Sciatic nerve (tissue), 2 donors: ENCODE data around the gene DEFB128. TPM values are rescaled to one million over a fixed set of nuclear protein-coding genes. Genes with fewer than 3 reads are reported as not detected.
A peak's percentile ranks its signal among the peaks of the same experiment; 100 is the strongest.
"Not testable (repeated sequence)": the region's sequence is repeated elsewhere in the genome, so short reads cannot be mapped to it uniquely, and the experiment has no call there.

Experiments
- ATAC-seq: fragments of 200-7000 bp; cut with Tn5 transposase; one replicate; pipeline ENCODE4 v1.9.1; 2020; ENCODE audit warnings: mild to moderate bottlenecking, moderate library complexity
- DNase-seq: peaks from one replicate; pipeline ENCODE4 v3.0.0-alpha.2; 2020; ENCODE audit warnings: low spot score
- intact Hi-C: fragments of 100-400 bp; cut with DNase I; formaldehyde crosslinking; loops from one replicate; pipeline ENCODE4 v1.14.2; 2022
- total RNA-seq: library from RNA; stranded (reverse); fragmentation: NEBNext Ultra II Directional; extraction: Animal tissue kit (Norgen Biotek cat#: 25700); gene quantifications from one replicate; pipeline ENCODE4 v1.2.1, GENCODE V29; 2021
- donor health status: DM: no; HTN: no; CAD: no.
- donor health status: DM: no; HTN: no; CAD: no.

The DEFB128 gene
- total RNA-seq, result not detected

DNA sequence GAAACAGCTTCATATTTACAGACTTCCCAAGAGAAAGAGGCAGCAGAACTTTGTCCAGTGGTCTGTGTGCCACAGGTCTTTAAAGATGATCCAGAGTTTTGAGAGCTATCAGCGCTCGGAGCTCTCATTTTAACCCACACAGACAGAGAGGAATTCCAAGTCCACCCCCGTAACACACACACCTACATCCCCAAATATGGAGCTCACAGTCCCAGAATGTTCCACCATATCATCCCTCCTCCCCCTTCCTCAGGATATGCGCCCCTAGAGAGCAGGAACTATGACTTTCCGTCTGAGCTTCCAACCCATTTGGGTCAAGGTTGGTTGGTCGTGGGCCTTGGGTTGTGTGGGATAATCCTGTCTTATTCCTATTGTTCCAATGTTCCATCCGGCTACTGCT is at the start of gene DEFB128:
Gene DEFB128, minus strand, starts transcription at position 101 of the 400 bp plus-strand sequence. Its CDS starts 88 bp downstream, at position 13.
- intact Hi-C loops, result no loop called here
- ATAC-seq, result no peak
- DNase-seq, result no peak

DNA sequence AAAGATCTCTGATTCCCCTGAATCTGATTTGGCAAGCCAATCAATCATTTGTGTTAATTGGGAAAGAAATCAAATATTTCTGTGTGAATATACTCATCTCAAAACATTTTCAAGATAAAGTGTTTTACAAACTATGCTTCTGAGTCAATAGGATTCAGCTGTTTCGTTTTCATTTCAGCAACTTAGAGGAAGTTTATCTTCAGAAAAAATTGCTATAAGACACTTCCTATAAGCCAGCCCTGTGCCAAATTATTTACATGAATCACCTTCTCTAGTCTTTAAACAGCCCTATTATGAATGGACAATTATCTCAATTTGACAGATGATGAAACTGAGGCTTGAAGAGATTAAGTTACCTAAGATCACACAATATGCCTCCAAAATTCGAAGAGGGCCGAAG is 48.4 kb upstream of the DEFB128 start:
- DNase-seq, result no peak
- intact Hi-C loops, result no loop called here
- ATAC-seq, result no peak

DNA sequence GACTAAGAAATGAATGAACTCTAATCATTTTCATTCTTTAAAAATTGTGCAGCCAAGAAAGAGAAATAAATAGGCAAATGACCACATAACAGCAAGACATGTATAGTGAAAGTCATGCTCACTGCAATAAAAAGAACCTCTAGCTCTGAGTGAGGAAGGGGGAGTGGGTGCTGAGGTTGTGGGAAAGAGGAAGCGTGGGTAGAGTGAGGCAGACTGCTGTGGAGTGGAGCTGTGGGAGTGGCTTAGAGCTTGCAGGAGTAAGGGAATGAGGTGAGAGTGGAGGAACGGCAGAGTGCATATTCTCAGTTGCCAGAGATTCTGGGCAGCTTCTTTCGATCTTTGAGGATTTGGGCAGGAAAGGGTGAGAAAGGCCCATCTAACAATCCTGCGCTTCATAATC is 48.0 kb upstream of the DEFB128 start:
- ATAC-seq, result peak; percentile 70
- intact Hi-C loops, result no loop called here
- DNase-seq, result no peak

DNA sequence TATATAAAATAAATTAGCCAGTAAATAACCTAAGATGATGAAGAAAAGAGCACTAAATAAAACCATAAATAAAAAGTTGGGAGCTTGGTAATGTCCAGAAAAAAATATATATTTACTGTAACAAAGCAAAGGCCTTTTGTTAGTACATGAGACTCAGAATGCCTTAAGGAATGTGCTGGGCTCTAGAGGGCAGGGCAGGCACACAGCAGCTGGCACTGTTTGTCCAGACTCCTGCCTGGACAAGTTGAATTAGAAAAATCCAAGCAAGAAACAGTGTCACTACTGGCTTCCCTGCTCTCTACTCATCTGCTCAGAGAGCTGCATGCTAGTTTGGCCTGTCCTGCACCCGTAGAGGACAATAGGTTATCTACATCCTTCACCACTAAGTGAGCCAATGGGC is 46.4 kb upstream of the DEFB128 start:
- DNase-seq, result no peak
- intact Hi-C loops, result no loop called here
- ATAC-seq, result peak; percentile 50

- DNase-seq, result no peak
- ATAC-seq, result no peak
- intact Hi-C loops, result no loop called here
Measured at GRCh38 chr20:227439-228105, 38.1 kb upstream of the DEFB128 start.

DNA sequence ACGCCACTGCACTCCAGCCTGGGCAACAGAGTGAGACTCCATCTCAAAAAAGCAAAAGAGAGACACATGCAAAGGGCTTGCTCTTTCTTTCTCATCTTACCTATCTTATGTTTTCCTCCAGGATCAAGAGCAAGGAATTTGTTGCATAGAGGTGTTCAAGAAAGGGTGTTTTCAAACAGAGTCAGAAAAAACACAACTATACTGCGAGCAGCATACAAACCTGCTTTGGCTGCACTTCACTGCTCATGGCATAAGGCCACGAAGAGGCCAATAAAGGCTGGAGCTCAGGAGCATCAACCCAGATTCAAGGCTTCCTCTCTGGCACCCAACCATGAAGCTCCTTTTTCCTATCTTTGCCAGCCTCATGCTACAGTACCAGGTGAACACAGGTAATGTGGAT is 37.4 kb upstream of the DEFB128 start, which contains the start of gene DEFB129:
Gene DEFB129, plus strand, starts transcription at position 301 of the 400 bp plus-strand sequence. Its CDS starts 31 bp downstream, at position 332.
- ATAC-seq (no peak), DNase-seq (no peak)
- intact Hi-C loops, result no loop called here

- DNase-seq, intact Hi-C loops, ATAC-seq: not testable (repeated sequence)
Measured at GRCh38 chr20:225879-226278, 36.4 kb upstream of the DEFB128 start.

DNA sequence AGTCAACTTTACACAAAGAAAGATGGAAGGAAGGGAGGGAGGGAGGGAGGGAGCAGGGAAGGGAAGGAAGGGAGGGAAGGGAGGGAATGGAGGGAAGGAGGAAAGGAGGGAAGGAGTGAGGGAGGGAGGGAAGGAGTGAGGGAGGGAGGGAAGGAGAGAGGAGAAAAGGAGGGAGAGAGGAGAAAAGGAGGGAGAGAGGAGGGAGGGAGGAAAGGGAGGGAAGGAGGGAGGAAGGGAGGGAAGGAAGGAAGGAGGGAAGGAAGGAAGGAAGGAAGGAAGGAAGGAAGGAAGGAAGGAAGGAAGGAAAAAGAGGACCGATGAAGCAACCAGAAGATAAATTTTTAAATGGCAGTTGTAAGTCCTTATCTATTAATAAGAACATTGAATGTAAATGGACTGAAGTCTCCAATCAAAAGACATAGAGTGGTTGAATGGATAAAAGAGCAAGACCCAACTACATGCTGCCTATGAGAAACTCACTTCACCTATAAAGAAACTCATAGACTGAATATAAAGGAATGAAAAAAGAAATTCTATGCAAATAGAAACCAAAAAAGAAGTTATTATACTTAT is 31.8 kb upstream of the DEFB128 start:
- intact Hi-C loops, result no loop called here
- DNase-seq (no peak), ATAC-seq (no peak)

DNA sequence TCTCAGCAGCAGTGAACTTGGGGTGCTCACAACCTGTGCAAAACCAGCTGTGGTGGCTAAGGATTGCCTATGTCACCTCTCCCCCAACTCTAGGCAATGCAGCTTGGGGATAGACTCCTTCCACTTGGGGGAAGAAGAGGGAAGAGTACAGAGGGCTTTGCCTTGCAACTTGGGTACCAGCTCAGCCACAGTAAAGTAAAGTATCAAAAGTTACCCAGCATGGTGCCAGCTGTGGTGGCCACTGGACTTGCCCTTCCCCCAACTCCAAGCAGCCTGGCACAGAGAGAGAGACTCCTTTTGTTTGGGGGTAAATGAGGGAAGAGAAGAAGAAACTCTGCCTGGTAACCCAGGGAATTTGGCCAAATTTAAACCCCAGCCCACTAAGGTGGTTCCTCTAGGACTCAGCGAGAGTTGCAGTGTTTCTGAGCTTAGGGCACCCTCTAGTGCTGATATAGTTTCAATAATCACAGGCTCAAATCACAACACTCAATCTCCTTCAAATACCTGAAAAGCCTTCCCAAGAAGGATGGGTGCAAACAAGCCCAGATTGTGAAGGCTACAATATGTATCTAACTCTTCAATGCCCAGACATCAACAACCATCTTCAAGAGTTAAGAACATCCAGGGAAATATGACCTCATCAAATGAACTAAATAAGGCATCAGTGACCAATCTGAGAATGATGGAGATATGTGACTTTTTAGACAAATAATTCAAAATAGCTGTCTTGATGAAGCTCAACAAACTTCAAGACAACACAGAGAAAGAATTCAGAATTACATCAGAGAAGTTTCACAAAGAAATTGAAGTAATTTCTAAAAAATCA is 30.0 kb upstream of the DEFB128 start:
- no peak for ATAC-seq
- DNase-seq, result no peak
- intact Hi-C loops, result no loop called here

DNA sequence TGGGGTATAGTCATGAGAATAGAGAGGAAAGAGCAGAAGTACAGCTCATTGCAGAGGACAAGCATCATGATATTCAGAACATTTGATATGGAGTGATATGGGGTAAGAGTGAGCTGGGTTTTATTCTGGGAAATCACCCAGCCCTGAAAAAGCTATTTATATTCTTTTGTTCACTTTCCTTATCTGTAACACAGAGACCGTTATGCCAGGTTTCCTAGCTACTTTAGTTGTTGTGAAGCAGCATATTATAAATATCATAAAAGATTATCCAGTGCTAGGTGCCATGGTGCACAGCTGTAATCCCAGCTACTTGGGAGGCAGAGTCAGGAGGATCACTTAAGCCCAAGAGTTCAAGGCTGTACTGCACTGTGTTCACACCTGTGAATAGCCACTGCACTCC is 27.8 kb upstream of the DEFB128 start:
- no peak for DNase-seq
- intact Hi-C loops, result no loop called here
- ATAC-seq, result no peak

GRCh38 chr20:215796-216195 is 26.3 kb upstream of the DEFB128 start:
- DNase-seq (no peak), ATAC-seq (no peak)
- intact Hi-C loops, result no loop called here

- DNase-seq, result no peak
- intact Hi-C loops, result no loop called here
- ATAC-seq, result no peak
Measured at GRCh38 chr20:214383-214782, 24.9 kb upstream of the DEFB128 start.

DNA sequence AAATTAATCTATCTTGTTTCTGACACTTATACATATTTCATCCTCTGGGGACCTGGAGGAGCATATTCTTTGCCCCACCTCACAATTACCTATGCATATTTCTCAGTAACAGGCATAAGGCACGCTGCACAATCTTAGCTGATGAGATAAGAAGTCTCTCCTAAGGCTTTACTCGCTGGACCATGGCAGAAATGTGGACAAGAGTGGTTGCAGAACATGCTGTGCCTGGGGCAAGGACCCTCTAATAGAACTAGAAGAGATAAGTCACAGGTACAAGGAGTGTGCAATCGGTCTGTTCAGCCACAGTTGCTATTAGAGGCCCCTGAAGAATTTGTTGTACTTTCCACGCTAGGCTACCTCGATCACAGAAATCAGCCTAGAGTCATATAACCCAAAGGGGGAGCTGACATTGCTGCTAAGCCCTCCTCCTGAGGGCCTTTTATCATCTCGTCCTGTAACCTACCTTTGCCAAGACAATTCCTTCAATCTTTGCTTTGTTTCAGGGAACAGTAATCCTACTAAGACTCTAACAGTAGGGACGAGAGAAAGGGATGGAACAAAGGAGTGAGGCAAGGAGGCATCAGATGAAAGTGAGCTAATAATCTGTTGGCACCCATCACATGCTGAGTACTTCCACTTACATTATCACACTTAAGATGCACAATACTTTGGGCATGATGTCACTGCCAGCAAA is 21.4 kb upstream of the DEFB128 start:
- ATAC-seq (no peak), DNase-seq (no peak)
- intact Hi-C loops, result no loop called here

DNA sequence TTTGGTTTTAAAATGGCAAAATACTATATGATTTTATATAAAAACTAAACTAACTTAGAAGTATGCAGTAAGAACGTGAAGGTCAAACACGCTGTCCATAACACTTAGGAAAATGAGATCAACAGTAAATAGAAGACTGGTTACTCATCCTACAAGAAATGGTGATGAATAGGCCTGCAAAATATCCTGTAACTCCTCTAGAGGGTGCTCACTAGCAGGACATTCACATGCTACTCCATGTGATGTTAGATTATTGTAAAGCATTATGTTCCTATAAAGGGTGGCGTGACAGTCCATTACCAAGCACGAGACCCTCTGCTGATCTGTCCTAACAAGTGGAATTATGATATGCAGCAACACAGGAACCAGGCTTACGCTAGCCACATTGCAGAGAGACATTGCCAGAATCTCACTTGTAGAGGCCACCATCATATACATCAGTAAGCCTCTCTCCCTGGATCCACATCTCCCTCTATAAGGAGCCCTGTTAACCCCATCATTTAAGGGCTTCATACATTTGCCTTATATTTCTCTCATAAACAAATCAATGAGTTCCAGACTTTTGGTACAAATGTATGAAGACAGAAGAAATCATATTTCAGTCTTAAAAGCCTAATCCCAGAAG is 19.5 kb upstream of the DEFB128 start:
- DNase-seq, result no peak
- intact Hi-C loops, result no loop called here
- peak; percentile 62 for ATAC-seq

DNA sequence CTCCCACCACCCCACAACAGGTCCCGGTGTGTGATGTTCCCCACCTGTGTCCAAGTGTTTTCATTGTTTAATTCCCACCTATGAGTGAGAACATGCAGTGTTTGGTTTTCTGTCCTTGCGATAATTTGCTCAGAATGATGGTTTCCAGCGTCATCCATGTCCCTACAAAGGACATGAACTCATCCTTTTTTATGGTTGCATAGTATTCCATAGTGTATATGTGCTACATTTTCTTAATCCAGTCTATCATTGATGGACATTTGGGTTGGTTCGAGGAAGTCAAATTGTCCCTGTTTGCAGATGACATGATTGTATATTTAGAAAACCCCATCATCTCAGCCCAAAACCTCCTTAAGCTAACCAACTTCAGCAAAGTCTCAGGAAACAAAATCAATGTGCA is 14.1 kb upstream of the DEFB128 start:
- ATAC-seq, intact Hi-C loops, DNase-seq: not testable (repeated sequence)

DNA sequence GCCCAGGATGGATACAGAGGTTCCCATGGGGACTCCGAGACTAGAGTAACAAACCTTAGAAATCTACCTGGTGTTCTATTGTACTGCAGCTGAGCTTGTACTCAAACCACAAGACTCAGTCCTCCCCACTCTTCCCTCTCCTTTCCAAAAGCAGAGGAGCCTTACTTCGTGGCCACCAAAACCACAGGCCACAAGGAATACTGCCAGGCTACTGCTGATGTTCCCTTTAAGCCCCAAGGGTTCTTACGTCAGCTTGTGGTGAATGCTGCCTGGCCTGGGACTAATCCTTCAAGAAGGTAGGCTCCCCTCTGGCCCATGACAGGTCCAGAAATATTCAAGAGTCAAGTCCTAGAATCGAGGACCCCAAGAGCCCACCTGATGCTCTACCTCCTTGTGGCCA is 10.5 kb upstream of the DEFB128 start:
- intact Hi-C loops, result no loop called here
- DNase-seq (no peak), ATAC-seq (no peak)

GRCh38 chr20:198225-198624 is 8.7 kb upstream of the DEFB128 start:
- intact Hi-C loops, result no loop called here
- ATAC-seq (no peak), DNase-seq (no peak)

- DNase-seq (no peak), ATAC-seq (no peak)
- intact Hi-C loops, result no loop called here
Measured at GRCh38 chr20:187733-188132, 1.8 kb downstream of the DEFB128 start.

- intact Hi-C loops, result no loop called here
- DNase-seq, result no peak
- ATAC-seq, result no peak
Measured at GRCh38 chr20:184288-184687, 5.2 kb downstream of the DEFB128 start.
